ENCODE measurements around the gene NELFCD.

- TF ChIP-seq POLR2AphosphoS5 (IDR thresholded peaks at IDR 0.05) = no peak
- TF ChIP-seq CTCF (IDR thresholded peaks at IDR 0.05) = no peak
- TF ChIP-seq POLR2A (IDR thresholded peaks at IDR 0.05) = no peak
Observed at GRCh38 chr20:59033093-59033492, 52.0 kb downstream of the NELFCD start.
